Astrocyte (in vitro differentiated cells and primary cell): ENCODE data around the gene ARHGAP24.

ENCODE experiments used
- CTCF ChIP-seq: IDR thresholded peaks from 2 replicates; pipeline ENCODE4 v1.5.1; 2011; ENCODE audit warnings: low read depth, mild to moderate bottlenecking, inconsistent platforms, low read length, moderate library complexity; ENCODE audit not compliant: insufficient read depth
- EZH2 ChIP-seq: IDR thresholded peaks from 2 replicates; pipeline ENCODE4 v1.6.1; 2012; ENCODE audit warnings: mild to moderate bottlenecking, low read length, inconsistent platforms; ENCODE audit not compliant: insufficient read depth

- TF ChIP-seq CTCF (no peak), EZH2 (no peak)
These were observed 529.1 kb downstream of the ARHGAP24 start for GRCh38 chr4:86004030-86004429.
